HG03135 (cell line): Measurements from ENCODE around the gene RPL28.

ENCODE experiments used
- ATAC-seq: cut with Tn5 transposase; IDR thresholded peaks from one replicate; pipeline ENCODE4 v1.9.1; 2021; ENCODE audit warnings: mild to moderate bottlenecking, moderate library complexity; ENCODE audit not compliant: unreplicated experiment

RPL28 gene

DNA sequence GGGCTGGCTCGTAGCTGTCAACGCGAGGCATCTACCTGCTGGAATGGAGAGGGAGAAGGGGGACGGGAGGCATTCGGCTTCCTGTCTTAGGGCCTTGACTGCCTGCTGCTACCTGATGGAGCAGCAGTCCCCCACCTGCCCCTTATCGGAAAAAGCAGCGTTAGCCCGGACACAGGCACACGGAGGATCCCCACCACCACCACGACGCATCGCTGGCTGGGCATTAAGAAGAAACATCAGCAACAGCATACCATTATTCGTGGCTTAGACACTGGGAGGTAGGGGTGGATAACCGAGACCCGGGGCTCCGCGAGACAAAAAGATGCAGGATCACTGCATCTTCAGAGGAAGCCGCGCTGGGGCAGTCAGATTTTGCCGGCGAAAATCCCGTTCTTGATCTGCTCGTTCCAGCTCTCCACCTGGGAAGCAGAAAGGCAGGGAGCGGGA, 32.4 kb upstream of the RPL28 start:
- ATAC-seq, result no peak

DNA sequence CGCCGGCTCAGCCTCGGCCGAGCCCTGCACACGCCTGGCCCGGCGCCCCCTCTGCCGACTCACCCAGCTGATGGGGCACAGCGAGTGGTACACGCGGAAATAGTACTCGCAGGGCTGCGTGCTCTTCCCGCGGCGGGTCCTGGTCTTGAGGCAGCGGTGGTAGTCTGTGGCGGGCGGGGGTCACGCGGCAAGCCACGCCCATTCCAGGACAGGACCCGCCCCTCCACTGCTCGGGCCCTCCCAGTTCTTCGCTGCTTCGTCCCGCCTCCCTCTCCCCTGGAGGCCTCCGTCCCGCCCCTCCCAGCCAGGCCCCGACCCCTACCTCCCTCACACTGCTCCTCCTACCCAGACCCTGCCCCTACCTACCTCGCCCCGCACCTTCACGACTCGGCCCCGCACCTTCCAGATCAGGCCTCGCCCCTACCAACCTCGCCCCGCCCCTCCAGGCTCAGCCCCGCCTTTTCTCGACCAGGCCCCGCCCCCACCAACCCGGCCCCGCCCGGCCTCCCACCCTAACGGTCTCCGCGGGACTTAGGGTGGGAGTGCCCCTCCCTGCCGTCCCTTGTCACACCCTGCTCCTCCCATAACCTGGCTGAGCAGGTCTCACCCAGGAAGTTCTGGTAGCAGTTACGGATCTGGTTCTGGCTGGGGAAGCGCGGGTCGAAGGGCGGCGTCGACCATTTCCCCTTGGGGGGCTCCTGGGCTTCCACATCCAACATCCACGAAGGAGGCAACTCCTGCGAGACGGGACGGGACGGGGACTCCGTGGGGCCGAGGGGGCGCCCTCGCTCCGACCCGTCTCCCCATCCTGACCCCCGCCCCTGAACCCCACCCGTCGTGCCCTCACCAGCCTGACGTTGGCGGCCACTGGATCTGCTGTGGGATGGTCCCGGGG, 31.7 kb upstream of the RPL28 start:
- no peak for ATAC-seq

DNA sequence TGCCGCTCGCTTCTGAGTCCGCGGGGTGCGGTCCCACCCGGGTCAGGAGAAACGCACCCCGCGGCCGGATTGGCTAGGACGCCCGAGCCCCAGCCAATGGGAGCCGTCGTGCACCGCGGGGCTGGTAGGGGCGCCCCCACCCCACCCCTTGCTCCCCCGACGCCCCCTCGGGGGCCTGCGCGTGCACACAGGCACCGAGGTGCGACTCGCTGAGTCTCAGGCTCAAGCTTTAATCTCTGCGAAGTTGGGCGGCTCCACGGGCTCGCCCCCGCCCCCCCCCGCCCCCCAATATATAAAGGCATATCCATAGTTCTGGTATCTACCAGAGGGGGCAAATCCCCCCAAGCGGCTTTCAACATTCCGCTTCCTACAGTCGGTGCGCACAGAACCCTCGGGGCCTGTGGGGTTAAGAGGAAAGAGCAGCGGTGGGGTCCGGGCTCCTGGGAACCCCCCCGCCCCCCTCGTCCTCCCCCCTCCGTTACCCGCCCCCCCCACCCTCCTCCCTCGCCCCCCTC, 31.0 kb upstream of the RPL28 start, which contains the start of gene COX6B2:
TSS of gene COX6B2 (minus strand) at position 22 of the 515 bp plus-strand sequence. CDS start 198 bp downstream, outside the sequence.
- no peak for ATAC-seq

DNA sequence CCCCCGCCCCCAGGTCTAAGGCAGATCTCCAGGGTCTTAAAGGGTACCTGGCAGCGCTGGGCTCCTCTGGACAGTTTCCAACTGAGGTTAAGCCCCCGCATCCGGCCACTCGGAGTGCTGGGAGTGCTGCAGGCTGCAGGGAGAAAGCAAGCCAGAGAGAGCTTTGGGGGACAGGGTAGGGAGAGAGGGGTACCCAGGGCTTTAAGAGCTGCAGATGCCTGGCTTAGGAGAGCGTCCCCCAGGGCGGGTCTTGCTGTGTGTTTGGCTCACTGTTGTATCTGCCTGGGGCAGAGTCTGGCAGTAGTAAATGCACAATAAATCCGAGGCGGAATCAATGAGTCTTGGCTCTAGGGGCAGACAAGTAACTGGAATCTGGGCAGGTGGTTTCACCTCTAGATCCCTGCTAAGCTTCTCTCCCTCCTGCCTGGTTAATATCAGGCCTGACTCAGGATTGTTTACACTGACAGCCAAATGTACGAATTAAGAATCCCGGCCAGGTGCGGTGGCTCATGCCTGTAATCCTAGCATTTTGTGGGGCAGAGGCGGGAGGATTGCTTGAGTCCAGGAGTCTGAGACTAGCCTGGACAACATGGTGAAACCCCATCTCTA, 30.4 kb upstream of the RPL28 start:
- no peak for ATAC-seq

DNA sequence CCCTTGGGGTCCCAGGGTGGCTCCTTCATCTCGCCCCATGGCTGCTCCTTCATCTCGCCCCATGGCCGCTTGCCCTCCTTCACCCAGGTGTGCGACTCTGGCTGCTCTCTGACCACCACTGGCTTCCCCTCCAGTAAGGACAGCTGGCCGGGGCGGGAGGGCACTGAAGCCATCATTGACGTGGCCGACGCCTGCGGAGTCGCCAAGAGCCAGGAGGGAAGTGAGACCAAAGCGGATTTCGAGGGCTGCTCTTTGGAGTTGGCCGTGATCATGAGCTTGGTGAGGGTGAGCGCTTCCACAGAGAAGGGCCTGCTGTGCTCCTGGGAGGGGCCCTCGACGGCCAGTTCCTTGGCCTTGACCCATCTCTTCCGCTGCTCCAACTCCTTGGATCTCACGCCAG, 27.2 kb upstream of the RPL28 start:
- no peak for ATAC-seq

DNA sequence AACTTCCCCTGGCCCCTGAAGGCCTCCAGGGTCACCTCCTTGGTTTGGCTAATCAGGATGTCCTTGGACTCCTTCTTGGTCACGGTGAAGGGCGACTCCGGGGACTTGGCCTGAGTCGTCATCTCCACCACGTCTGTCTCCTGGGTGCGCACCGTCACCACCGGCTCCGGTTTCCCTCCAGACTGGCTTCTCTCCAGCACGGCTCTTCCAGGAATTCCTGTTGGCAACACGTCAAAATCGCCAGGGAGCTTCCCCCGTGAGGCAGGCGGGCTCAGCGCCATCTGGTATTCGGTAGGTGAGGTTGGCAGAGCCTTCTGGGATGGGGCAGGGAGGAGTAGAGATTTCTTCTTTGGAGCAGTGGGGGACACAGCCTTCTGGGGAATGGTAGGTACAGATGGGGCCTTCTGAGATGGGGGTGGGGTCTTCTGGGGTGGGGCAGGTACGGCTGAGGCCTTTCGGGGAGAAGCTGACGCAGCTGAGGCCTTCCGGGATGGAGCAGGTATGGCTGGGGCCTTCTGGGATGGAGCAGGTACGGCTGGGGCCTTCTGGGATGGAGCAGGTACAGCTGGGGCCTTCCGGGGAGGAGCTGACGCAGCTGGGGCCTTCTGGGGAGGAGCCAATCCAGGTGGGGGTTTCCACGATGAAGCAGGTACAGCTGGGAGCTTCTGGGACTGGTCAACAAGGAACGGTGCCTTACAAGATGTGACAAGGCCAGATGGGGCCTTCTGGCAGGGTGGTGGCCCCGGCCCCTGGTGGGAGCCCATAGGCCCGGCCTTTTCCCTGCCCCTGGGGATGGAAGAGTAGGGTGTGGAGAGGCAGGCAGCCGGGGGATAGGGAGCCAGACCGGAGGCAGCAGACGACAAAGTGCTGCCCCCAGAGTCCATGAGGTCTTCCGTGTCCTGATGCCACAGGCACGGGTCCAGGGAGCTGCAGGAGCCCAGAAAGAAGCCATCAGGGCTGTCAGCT, 26.5 kb upstream of the RPL28 start:
- ATAC-seq, result no peak

DNA sequence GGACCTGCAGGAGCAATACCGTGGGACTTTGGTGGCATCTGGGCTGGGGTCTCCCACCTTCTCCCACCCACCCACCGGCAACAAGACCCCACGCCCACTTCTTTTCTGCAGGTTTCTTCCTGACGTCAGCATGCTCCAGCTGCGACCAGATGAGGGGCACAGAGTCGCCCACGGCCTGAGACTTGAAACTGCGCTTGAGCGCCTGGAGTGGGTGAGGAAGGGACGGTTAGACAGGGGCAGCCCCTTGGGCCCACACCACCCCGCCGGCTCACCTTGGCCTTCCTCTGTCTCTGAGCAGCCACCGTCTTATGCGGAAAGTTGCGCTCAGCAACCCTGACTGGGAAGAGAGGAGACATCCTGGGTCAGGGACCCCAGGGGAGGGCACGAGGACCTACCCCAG, 24.8 kb upstream of the RPL28 start:
- no peak for ATAC-seq

DNA sequence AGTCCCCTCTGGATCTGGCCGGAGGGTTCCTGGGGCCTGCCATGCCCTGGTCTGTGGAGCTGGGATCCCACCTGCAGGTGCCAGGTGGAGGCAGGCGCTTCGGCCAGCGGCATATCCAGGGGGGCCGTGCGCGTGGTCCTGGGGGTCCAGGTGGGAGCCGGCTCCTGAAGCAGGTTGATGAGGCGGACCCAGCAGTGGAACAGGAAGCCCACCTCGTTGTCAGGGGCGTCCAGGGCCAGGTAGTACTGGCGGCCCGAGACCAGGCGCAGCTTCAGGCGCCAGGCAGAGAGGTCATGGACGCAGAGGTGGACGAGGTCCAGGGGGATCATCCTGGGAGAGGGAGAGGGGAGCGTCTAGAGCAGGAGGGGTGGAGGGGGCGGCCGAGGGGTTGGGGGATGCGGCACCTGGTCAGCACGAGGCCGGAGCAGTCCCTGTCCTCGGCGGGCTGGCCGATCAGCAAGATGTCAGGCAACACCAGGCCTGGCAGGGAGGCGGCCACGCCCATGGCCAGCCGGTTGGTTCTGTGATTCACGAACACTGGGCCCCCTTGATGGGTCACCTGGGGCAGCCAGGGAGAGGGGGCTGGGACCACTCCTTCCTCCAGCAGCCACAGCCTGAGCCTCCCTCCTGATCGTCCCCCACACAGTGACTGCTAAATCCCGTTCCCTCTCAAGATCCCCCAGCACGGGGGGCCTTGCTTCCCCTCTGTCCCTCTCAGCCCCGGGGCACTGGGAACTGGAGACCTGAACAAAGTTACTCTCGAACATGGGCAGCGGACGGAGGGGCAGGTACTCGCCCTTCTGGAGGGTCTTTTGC, 23.4 kb upstream of the RPL28 start:
- no peak for ATAC-seq

DNA sequence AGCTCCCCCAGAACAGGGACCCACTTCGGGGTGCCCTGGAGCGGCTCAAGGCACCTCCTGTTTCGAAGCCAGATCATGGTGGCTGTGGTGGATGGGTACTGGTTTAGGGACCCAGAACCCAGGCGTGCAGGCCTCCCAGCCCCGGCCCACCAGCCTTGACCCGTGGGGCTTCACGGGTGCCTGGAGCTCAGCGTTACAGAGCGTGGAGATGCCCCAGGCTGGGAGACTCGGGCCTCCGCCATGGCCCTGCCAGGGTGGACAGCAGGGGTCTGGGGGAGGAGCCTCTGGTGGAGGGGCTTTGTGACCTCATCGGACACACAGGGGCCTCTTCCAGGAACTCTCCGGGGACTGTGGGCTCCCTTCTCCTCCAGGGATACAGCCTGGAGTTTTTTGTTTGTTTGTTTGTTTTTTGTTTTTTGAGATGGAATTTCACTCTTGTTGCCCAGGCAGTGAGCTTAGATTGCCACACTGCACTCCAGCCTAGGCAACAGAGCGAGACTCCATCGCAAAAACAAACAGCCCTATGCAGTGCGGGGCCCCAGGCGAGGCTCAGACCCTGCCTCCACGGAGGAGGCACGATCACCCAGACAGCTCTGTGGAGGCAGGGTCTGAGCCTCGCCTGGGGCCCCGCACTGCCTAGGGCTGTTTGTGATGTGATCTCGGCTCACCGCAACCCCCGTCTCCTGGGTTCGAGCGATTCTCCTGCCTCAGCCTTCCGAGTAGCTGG, 22.6 kb upstream of the RPL28 start, which contains the start of gene GARIN5B:
TSS of gene GARIN5B (minus strand) at position 271 of the 727 bp plus-strand sequence. CDS start at position 77, 194 bp downstream.
- no peak for ATAC-seq

DNA sequence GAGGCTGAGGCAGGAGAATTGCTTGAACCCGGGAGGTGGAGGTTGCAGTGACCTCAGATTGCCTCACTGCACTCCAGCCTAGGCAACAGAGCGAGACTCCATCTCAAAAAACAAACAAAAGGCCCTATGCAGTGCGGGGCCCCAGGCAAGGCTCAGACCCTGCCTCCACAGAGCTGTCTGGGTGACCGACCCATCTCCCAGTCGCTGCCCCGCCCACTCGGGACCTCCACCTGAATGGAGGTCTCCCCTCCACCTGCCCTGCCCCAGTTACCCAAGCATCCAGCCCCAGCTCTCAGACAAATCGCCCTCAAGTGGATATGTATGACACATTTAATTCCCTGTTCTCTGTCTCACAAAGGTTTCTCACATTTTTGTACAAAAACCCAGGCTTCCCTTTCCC, 20.5 kb upstream of the RPL28 start:
- ATAC-seq, result no peak

DNA sequence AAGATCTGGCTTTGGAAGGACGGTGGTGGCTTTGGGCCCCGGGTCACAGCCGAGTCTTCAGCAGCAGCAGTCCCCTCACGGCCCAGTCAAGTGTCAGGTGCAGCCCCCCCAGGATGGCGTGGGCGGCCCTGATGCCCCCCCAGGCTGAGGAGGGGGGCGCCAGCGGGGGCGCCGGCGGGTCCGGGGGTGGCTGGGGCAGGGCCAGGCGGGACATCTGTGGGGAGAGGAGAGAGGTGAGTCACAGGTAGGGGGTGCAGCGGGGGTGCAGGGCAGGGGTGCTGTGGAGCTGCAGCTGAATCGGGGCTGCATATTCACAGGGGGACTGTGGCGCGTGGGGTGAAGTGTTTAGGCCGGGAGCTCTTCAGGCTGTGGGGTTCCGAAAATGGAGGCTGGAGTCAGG, 19.8 kb upstream of the RPL28 start:
- no peak for ATAC-seq

DNA sequence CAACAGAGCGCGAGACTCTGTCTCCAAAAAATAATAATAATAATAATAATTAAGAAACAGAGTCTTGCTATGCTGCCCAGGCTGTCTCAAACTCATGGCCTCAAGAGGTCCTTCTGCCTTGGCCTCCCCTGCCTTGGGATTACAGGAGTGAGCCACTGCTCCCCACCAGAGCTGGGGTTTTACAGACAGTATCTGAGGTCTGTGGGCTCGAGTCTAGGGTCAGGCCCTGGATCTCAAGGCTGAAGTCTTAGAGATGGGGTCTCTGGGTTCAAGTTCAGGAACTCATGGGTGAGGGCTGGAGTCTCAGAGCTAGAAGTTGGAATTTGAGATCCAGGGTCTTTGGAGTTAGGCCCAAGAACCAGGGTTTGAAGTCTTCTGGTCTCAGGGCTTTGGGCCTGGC, 18.9 kb upstream of the RPL28 start:
- ATAC-seq, result no peak

DNA sequence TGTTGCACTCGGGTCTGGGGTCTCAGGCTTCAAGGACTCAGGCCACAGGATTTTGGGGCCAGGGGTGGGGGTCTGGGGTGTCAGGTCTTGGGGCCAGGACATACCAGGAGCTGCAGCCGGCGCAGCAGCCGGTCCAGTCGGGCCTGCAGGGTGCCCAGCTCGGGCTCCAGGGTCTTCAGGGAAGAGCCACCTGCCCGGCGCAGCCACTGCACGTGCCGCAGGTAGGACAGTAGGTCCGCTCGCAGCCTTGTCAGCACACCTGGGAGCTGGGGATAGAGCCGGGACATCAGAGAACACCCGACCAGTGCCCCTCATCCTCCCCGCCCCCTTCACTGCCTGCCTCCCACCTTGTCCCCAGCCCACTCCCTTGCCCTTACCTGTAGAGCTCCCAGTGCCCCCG, 17.6 kb upstream of the RPL28 start:
- no peak for ATAC-seq

DNA sequence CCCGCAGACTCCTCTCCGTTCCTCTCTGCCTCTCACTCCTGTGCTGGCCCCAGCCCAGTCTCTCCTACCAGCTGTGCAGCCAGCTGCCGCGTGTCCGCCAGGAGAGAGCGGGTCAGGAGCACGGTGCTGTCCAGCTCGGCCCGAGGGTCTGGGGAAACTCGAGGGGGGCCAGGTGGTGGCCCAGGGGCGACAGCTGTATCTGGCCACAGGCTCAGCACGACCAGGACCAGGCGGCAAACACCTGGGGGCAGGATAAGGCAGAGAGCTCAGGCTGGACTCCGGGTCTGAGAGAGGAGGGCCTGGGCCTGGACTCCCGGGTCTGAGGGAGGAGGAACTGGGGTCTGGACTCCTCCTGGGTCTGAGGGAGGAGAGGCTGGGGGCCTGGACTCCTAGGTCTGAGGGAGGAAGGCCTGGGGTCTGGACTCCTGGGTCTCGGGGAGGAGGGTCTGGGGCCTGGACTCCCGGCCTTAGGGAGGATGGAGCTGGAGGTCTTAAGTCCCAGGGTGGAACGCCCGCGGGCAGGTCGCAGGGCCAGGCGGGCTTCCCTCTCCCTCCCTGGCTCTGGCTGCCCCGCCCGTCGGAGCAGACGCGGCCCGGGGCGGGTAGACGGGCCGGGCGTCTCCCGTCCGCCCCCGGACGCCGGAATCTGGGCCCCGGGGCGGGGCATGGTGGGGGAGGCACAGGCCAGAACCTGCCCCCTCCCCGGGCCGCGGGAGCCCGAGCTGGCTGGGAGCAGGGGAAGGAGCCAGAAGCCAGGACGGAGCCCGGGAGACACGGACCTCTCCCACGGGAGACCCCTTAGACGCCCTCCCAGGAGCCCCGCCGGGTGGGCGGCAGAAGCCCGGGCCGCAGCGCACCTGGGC, 16.8 kb upstream of the RPL28 start:
- no peak for ATAC-seq

DNA sequence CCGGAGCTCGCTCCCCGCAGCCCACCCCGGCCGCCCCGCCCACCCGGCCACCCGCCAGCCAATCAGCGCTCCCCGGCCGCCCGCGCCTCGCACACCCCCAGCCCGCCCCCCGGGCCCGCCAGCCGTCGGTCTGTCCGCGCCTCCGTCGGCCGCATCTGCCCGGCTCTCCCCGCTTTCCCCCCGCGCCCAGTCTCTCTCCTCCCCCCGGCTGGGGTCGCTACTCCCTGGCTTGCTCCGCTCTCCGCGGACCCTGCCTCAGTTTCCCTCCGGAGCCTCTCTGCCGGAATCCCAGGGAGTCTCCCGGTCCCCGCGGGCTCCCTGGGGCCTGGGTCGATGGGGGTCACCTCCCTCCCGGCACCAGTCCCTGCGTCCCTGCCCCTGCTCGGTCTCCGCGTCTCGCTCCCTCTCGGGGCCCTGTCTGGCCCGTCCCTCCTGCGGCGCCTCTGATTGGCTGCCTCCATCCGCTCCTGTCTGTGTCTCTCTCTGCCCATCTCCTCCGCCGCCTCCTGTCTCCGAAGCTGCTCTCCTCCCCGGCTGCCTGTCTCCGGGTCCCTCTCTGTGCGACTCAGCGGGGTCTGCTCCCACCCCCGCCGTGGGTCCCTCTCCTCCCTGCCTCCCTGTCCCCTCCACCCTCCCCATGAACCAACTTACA, 16.0 kb upstream of the RPL28 start:
- ATAC-seq, result no peak

DNA sequence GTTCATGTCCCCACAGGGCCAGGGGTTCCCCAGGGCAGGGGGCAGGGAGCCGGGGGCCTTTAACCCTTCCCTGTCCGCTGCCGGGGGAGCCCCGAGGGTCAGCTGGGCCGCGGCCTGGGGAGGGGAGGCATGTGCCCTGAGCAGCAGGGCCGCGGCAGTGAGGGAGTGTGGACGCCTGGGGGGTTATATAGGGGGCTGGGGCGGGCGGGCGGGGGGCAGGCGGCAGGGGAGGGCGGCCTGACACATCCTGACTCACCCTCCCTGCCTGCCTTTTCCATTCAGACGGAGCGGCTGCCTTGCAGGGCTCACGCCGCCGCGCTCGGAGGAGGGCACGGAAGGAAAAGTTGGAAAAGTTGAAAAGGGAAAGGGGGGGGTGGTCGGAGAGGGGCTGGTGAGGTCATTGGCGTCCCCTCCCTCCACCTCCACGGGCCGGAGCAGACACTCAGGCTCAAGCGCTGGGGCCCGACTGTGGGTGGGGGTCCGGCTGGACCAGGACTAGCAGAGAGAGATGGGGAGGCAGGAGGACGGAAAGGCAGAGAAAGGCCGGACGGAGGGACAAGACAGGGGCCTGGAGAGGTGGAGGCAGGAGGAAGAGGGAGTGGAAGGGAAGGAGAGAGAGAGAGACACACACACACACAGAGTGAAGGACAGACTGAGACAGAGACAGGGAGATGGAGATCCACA, 15.3 kb upstream of the RPL28 start, which contains the start of gene IL11:
TSS of gene IL11 (minus strand) at position 159 of the 684 bp plus-strand sequence. CDS start at position 6, 153 bp downstream.
- ATAC-seq, result no peak
